ENCODE measurements around the gene TMEM45A.
"Not testable (repeated sequence)": the region's sequence is repeated elsewhere in the genome, so short reads cannot be mapped to it uniquely, and the experiment has no call there.

Gene TMEM45A

GRCh38 chr3:100486808-100487207 lies 5.6 kb upstream of the TMEM45A start:
- FAIRE-seq, result no peak

- FAIRE-seq, result no peak
Measured at GRCh38 chr3:100489118-100489517, 3.3 kb upstream of the TMEM45A start.

GRCh38 chr3:100496711-100497261 lies 4.4 kb downstream of the TMEM45A start:
- FAIRE-seq, result no peak

- no peak for FAIRE-seq
Measured at GRCh38 chr3:100499651-100500050, 7.2 kb downstream of the TMEM45A start.

GRCh38 chr3:100500320-100500880 lies 8.0 kb downstream of the TMEM45A start:
- FAIRE-seq, result no peak

GRCh38 chr3:100503448-100503847 lies 11.0 kb downstream of the TMEM45A start:
- FAIRE-seq, result no peak

- no peak for FAIRE-seq
Measured at GRCh38 chr3:100506355-100506754, 13.9 kb downstream of the TMEM45A start.

- not testable (repeated sequence) for FAIRE-seq
Measured at GRCh38 chr3:100509818-100510217, 17.4 kb downstream of the TMEM45A start.

- FAIRE-seq, result no peak
Measured at GRCh38 chr3:100516232-100516631, 23.8 kb downstream of the TMEM45A start.

GRCh38 chr3:100516838-100517237 lies 24.4 kb downstream of the TMEM45A start:
- FAIRE-seq, result no peak

GRCh38 chr3:100517276-100517675 lies 24.9 kb downstream of the TMEM45A start:
- FAIRE-seq, result no peak

- FAIRE-seq, result no peak
Measured at GRCh38 chr3:100518244-100518643, 25.8 kb downstream of the TMEM45A start.

- no peak for FAIRE-seq
Measured at GRCh38 chr3:100518983-100519382, 26.6 kb downstream of the TMEM45A start.

- FAIRE-seq, result no peak
Measured at GRCh38 chr3:100521439-100521845, 29.0 kb downstream of the TMEM45A start.

GRCh38 chr3:100522125-100522524 lies 29.7 kb downstream of the TMEM45A start:
- no peak for FAIRE-seq

GRCh38 chr3:100523050-100523760 lies 30.8 kb downstream of the TMEM45A start:
- no peak for FAIRE-seq

- peak; percentile 29 for FAIRE-seq
Measured at GRCh38 chr3:100525753-100526612, 33.6 kb downstream of the TMEM45A start.

GRCh38 chr3:100526613-100527346 lies 34.4 kb downstream of the TMEM45A start:
- FAIRE-seq, result no peak

GRCh38 chr3:100527347-100527735 lies 34.9 kb downstream of the TMEM45A start:
- no peak for FAIRE-seq

GRCh38 chr3:100531093-100531492 lies 38.7 kb downstream of the TMEM45A start:
- no peak for FAIRE-seq

- FAIRE-seq, result no peak
Measured at GRCh38 chr3:100532411-100532810, 40.0 kb downstream of the TMEM45A start.

GRCh38 chr3:100533176-100533575 lies 40.8 kb downstream of the TMEM45A start:
- no peak for FAIRE-seq

GRCh38 chr3:100535610-100535943 lies 43.2 kb downstream of the TMEM45A start:
- FAIRE-seq, result no peak
